Neuron (in vitro differentiated cells): ENCODE data around the gene TBC1D2B.

ENCODE experiments used
- H2AFZ ChIP-seq: one replicate; pipeline ENCODE4 v1.6.1; 2013; ENCODE audit warnings: low read depth, mild to moderate bottlenecking, inconsistent platforms, low read length, moderate library complexity
- H3K27me3 ChIP-seq: one replicate; pipeline ENCODE4 v1.6.1; 2013; ENCODE audit warnings: low read length; ENCODE audit not compliant: insufficient read depth
- H3K36me3 ChIP-seq: one replicate; pipeline ENCODE4 v1.6.1; 2013; ENCODE audit warnings: low read length; ENCODE audit not compliant: insufficient read depth
- H3K4me1 ChIP-seq: one replicate; pipeline ENCODE4 v1.6.1; 2013; ENCODE audit warnings: low read length; ENCODE audit not compliant: insufficient read depth
- H3K4me3 ChIP-seq: 2 replicates; pipeline ENCODE4 v1.5.1; 2013; ENCODE audit warnings: mild to moderate bottlenecking, low read length, moderate library complexity
- H3K9me3 ChIP-seq: one replicate; pipeline ENCODE4 v1.6.1; 2013; ENCODE audit warnings: low read length

Gene TBC1D2B

DNA sequence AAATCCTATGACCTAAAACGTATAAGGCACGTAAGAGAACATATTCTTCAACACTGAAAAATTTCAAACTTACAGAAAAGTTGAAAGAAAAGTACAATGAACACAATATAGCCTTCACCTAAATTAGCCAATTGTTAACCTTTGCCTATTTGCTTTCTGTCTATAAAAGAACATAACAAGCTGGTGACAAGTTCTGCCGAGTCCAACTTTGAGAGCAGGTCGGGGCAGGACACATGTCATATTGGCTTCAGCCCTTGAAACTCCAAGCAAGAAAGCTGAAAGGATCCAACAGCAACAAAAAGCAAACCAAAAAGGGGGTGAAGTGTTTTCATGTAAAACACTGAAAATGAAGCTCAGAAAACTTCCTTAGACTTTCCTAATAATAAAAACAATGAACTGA lies 59.1 kb downstream of the TBC1D2B start:
- Histone ChIP-seq H3K4me3 (no peak overlapping the region), H2AFZ (no peak overlapping the region), H3K27me3 (no peaks in the 10 kb centered on the region), H3K4me1 (no peaks in the 10 kb centered on the region), H3K9me3 (no peaks in the 10 kb centered on the region), H3K36me3 (peaks cover 17% of the 10 kb centered on the region)

DNA sequence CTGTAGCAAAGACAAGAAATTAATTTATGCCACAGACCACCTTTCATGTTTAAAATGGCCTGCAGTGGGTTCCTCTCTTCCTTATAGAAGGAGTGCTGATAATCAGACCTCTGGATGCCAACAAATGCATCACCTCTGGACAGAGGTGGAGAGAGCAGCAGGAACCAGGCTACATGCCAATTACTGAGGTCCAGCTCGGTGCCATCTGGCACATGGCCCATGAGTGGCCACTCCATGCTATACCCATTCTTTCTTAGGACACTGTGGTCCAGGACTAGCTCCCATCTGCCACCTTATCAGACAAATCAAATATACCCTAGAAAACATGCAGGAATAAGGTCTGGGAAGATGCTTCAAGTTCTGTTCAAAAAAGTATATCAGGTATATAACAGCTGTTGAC lies 60.7 kb downstream of the TBC1D2B start:
- no peaks in the 10 kb centered on the region for H3K9me3 ChIP-seq
- no peak overlapping the region for H3K4me3 ChIP-seq
- H2AFZ ChIP-seq: no peak overlapping the region
- H3K36me3 ChIP-seq: peaks cover 22% of the 10 kb centered on the region
- H3K27me3 ChIP-seq: no peaks in the 10 kb centered on the region
- no peaks in the 10 kb centered on the region for H3K4me1 ChIP-seq

DNA sequence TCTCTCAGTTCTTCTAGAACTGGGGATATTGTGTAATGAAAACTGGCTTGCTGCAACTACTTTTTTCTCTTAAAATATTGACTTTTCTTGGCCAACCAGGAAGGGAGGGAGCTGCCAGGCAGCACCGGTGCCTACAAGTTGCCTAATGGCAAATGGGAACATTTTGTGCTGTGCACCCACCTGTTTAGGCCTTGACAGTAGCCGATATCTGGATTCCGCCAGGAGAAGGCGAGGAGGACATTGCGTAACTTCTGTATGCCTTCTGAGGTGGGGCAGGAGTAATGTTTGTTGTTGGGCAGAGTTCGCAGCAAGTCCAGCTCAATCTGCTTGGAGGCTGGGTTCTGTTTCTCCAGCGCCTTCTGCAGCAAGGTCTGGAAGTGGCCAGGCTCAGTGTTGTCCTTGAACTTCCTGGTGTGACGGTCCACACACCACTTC lies 64.9 kb downstream of the TBC1D2B start:
- Histone ChIP-seq H3K27me3 (no peaks in the 10 kb centered on the region), H3K4me3 (no peak overlapping the region), H2AFZ (no peak overlapping the region), H3K36me3 (peaks cover 28% of the 10 kb centered on the region), H3K9me3 (no peaks in the 10 kb centered on the region), H3K4me1 (no peaks in the 10 kb centered on the region)

DNA sequence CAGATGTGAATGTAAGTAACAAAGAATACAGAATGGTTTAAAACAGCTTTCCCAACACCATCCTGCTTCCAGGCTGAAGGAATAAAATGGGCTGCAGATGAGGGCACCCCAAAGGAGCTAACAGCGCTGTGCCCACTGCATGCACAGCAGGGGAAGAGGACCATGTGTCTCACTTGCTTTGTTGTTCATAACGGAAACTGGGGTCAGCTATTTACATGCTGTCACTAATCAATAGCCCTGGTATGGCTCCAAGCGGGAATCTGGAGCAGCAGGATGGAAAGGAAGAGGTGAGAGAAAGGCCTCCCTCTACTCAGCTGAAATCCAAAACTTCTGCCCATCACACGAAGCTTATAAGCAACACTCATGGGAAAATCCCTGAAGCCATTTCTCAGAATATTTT lies 67.4 kb downstream of the TBC1D2B start:
- Histone ChIP-seq H3K9me3 (no peaks in the 10 kb centered on the region), H2AFZ (no peak overlapping the region), H3K4me3 (no peak overlapping the region), H3K4me1 (no peaks in the 10 kb centered on the region), H3K36me3 (peaks cover 19% of the 10 kb centered on the region), H3K27me3 (no peaks in the 10 kb centered on the region)

DNA sequence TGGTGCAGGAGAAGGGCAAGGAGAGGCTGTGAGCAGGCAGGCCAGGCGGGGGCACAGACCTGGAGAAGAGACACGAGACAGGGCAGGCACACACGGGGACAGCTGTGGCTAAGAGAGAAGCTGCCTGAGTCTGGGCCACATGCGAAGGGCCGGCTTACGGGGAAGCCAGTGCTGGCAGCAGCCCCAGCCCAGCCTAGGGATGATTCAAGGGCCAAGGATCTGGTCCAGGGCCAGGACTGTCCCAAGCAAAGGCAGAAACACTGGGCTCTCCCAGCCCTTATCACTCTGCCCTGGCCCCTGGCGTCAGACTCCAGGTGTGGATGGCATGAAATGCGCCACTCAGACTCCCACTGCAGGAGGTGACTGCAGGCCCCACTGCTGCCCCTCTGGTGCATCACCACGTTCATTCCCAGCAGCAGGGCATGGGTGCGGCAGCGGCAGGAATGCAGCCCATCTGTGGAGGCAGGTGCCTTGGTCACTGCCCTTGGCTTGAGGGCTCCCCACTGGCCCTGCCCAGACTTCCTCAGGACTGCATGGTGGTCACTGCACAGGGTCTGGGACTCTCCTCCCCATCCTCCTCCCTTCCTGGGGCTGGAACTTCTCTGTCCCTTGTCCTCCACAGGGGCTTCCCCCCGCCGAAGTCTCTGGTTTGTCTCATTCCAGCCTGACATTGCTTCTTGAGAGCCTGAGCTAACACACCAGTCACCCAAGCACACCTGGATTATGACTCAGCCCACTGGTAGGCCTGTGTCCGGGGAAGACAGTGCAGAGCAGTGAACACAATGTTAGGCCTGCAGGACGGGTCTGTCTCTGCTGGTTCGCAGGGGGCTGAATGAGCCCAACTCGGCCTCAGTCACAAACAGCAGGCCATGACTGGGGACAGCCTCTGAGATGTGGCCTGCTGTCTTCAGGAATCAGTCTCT lies 69.3 kb downstream of the TBC1D2B start:
- Histone ChIP-seq H3K36me3 (peaks cover 17% of the 10 kb centered on the region), H3K27me3 (no peaks in the 10 kb centered on the region), H2AFZ (no peak overlapping the region), H3K9me3 (no peaks in the 10 kb centered on the region), H3K4me3 (no peak overlapping the region), H3K4me1 (no peaks in the 10 kb centered on the region)

DNA sequence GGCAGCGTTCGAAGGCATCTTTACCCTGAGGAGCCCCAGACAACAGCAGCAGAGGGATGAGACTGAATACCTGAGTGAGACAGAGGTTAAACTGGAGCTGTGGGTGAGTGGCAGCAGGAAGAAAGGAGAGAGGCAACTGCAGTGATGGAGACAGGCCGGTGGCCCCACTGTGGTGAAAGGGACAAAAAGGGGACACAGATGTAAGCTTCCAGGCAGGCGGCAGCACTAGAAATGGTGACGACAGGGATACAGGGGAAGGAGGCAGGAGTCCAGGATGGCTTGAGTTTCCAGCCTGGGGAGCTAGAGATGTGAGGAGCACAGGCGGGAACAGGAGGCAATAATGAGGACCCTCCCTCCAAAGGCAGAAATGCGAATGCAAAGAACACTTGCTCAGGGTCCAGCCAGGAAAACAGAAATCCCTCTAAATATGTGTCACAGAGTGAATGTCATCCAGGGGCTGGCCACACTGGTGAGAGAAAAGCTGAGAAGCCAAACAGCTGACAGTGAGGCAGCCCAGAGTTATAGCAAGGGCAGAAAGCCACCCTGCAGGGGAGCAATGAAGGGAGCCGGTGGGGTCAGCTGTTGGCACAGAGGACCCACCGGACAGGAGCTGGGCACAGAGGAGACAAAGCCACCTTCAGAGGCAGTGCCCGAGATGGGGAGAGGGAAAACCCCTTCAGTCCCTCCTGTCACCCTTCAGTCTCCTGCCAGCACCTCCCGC lies 70.1 kb downstream of the TBC1D2B start:
- peaks cover 11% of the 10 kb centered on the region for H3K36me3 ChIP-seq
- no peaks in the 10 kb centered on the region for H3K4me1 ChIP-seq
- H3K27me3 ChIP-seq: no peaks in the 10 kb centered on the region
- no peaks in the 10 kb centered on the region for H3K9me3 ChIP-seq
- H3K4me3 ChIP-seq: no peak overlapping the region
- no peak overlapping the region for H2AFZ ChIP-seq

DNA sequence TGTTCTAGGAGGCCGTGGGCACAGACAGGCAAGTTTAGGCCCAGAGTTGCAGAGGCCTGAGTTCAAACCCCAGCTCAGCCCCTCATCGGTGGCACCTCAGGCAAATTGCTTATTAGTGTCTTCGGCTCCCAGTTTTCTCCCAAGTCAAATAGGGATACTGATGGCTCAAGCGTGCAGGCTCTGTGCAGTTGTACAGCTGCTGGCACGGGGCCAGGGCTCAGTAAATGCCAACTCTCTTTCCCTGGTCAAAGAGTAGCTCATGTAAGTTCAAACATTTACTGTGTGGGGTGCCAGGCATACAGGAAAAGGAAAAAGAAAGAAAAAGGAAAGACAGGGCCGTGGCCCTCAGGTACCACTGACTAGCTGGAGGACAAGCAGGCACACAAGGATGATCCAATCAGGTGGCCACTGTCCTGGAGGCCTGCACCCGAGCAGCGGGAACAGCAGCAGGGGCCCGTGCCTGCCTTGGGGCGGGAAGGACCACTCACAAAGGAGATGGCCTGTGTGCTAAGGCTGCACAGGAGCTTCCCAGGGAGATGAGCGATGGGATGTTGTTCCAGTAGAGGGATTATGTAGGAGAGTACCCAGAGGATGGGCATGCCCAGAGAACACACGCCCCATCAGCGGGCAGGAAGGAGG lies 70.8 kb downstream of the TBC1D2B start:
- Histone ChIP-seq H3K9me3 (no peaks in the 10 kb centered on the region), H2AFZ (no peak overlapping the region), H3K27me3 (no peaks in the 10 kb centered on the region), H3K36me3 (peaks cover 6% of the 10 kb centered on the region), H3K4me1 (no peaks in the 10 kb centered on the region), H3K4me3 (no peak overlapping the region)

DNA sequence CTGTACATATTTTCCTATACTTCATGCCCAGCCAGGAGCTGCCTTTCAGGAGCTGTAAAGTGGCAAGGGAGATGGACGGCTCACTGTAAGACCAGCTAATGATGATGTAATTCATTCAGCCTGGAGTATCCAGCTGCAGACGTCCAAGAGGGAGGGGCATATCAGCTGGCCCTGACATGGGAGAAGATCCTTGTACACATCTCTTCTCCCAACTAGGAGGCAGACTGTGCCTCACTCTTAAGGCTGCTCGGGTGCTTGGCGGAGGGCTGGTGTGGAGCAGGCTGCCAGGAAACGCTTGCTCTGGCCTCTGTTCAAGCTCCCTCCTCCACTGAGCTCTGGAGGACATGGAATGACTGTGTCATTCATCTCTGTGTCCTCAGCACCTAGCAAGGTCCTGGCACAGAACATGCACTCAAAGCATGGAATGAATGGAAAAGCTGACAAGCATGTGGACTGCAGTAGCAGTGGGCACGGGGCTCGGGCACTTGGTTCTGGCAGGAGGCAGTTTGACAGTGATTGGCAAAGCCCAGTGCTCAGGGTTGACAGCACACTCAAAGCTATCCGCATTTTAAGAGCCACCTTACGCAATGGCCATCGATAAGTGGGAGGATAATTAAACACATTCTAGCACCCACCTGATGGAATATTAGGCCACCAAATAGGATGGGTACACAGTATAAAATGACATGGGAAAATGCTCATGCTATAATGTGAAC lies 72.4 kb downstream of the TBC1D2B start:
- Histone ChIP-seq H3K27me3 (no peaks in the 10 kb centered on the region), H3K4me1 (no peaks in the 10 kb centered on the region), H2AFZ (no peak overlapping the region), H3K36me3 (peaks cover 10% of the 10 kb centered on the region), H3K4me3 (no peak overlapping the region), H3K9me3 (no peaks in the 10 kb centered on the region)

DNA sequence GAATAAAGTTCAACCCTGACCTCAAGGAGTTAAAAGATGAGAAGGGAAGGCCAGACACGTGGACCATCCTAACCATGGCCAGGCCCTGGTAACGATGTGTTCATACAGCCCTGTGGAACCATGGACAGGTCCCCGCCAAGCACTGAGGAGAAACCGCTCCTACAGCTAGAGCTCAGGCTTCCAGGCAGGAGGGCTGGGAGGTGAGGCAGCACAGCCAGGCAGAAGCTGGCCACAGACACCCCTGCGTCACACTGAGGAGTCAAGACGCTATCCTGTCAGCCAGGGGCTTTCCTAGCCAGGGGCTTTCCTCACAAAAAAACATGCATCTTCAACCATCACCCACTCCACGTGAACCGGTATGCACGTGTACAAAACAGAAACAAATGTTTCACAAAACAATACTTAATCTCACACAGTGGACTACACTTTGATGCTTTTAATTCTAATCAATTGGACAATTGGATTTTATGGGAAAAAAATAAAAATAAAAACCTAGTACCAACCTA lies 73.2 kb downstream of the TBC1D2B start:
- H3K4me1 ChIP-seq: no peaks in the 10 kb centered on the region
- H3K27me3 ChIP-seq: no peaks in the 10 kb centered on the region
- no peak overlapping the region for H3K4me3 ChIP-seq
- H3K9me3 ChIP-seq: no peaks in the 10 kb centered on the region
- no peak overlapping the region for H2AFZ ChIP-seq
- H3K36me3 ChIP-seq: peaks cover 10% of the 10 kb centered on the region

DNA sequence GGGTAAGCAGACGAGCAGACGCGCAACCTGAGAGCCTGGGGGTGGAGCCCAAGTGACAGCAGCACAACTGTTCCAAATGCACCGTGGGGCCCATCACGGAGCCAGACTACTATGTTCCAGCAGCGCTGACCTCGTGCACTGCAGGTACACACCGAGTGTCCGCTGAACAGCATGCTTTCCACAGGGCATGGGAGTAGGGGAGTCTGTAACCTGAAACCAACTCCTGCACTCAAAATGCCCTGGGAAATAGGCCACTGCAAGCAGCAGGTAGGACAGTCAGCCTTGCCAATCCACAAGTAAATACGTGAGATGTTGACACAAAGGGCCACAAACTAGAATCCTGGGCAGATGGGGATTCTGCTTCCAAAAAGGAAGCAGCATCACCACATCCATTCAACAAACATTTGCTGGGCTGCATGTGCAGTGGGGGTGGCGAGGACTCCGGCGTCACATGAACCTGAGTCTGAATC lies 73.9 kb downstream of the TBC1D2B start:
- Histone ChIP-seq H3K4me1 (no peaks in the 10 kb centered on the region), H3K4me3 (no peak overlapping the region), H3K27me3 (no peaks in the 10 kb centered on the region), H3K36me3 (peaks cover 7% of the 10 kb centered on the region), H3K9me3 (no peaks in the 10 kb centered on the region), H2AFZ (no peak overlapping the region)

DNA sequence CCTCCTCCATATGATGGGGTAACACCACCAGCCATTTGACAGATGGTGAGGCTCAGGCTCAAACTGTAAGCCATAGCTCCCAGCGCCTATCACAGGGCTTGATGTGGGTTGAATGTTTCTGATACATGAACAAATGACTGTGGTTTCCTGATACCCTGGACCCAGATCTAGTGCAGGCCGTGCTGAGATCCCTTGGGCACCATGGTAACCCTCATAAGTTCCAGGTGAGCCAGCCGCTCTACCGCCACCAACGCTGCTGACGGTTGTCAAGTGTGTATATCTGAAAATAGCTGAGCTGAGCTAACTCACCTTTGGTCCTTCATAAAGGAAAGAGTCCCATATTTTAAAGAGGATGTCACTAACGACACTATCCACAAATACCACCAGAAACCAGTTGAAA lies 74.5 kb downstream of the TBC1D2B start:
- H3K4me1 ChIP-seq: no peaks in the 10 kb centered on the region
- no peak overlapping the region for H3K4me3 ChIP-seq
- H3K9me3 ChIP-seq: no peaks in the 10 kb centered on the region
- H3K27me3 ChIP-seq: no peaks in the 10 kb centered on the region
- no peak overlapping the region for H2AFZ ChIP-seq
- H3K36me3 ChIP-seq: peaks cover 3% of the 10 kb centered on the region

DNA sequence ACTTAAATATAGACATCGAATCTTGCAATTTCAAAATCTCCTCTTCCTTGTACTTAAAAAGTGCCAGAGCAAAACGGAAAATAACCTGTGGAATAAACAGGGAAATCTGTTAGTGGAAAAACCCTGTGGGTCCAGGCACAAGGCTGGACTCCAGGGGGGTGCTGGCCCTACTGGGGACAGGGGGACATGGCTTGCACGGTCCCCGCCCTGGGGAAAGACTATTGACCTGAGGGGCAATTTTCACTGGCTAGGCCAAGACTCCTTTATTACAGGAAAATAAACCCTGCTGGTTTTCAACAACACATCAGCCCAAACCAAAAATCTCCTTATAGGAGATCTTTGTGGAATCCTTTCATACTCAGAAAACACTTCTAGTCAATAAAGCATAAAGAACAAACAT lies 75.9 kb downstream of the TBC1D2B start:
- H3K4me1 ChIP-seq: no peaks in the 10 kb centered on the region
- no peaks in the 10 kb centered on the region for H3K9me3 ChIP-seq
- H3K36me3 ChIP-seq: peaks cover 3% of the 10 kb centered on the region
- no peak overlapping the region for H2AFZ ChIP-seq
- H3K27me3 ChIP-seq: no peaks in the 10 kb centered on the region
- no peak overlapping the region for H3K4me3 ChIP-seq
